Skeletal muscle satellite cell (primary cell): Measurements from ENCODE around the gene BICD1.
"Not testable (repeated sequence)": the region's sequence is repeated elsewhere in the genome, so short reads cannot be mapped to it uniquely, and the experiment has no call there.

Experiments used
- H3K27me3 ChIP-seq: 2 replicates; pipeline ENCODE4 v1.7.0; 2013; ENCODE audit warnings: low read length; ENCODE audit not compliant: control insufficient read depth, insufficient read depth
- H3K36me3 ChIP-seq: 2 replicates; pipeline ENCODE4 v1.7.0; 2013; ENCODE audit warnings: mild to moderate bottlenecking, control low read depth, low read length; ENCODE audit not compliant: insufficient read depth
- H3K4me1 ChIP-seq: 2 replicates; pipeline ENCODE4 v1.7.0; 2013; ENCODE audit warnings: low read length; ENCODE audit not compliant: control insufficient read depth, insufficient read depth
- H3K4me2 ChIP-seq: 2 replicates; pipeline ENCODE4 v1.7.0; 2013; ENCODE audit warnings: mild to moderate bottlenecking, low read length
- H3K4me3 ChIP-seq: 2 replicates; pipeline ENCODE4 v1.7.0; 2013; ENCODE audit warnings: low read length
- H3K9ac ChIP-seq: 2 replicates; pipeline ENCODE4 v1.7.0; 2013; ENCODE audit warnings: mild to moderate bottlenecking, low read depth, low read length, moderate library complexity
- H3K9me3 ChIP-seq: replicated peaks from 2 replicates; pipeline ENCODE4 v1.7.0; 2013; ENCODE audit warnings: mild to moderate bottlenecking, control low read depth, low read length

Gene BICD1

GRCh38 chr12:32229971-32230612 lies 123.4 kb downstream of the BICD1 start:
- H3K27me3 ChIP-seq = no peaks in the 10 kb centered on the region
- H3K4me1 ChIP-seq = no peaks in the 10 kb centered on the region
- H3K4me3 ChIP-seq = no peak overlapping the region
- no peak overlapping the region for H3K9ac ChIP-seq
- no peaks in the 10 kb centered on the region for H3K36me3 ChIP-seq
- no peak overlapping the region for H3K4me2 ChIP-seq
- no peaks in the 10 kb centered on the region for H3K9me3 ChIP-seq

GRCh38 chr12:32230613-32230993 lies 124.0 kb downstream of the BICD1 start:
- no peaks in the 10 kb centered on the region for H3K9me3 ChIP-seq
- no peak overlapping the region for H3K4me2 ChIP-seq
- no peaks in the 10 kb centered on the region for H3K27me3 ChIP-seq
- H3K36me3 ChIP-seq = no peaks in the 10 kb centered on the region
- H3K4me3 ChIP-seq = no peak overlapping the region
- H3K4me1 ChIP-seq = no peaks in the 10 kb centered on the region
- no peak overlapping the region for H3K9ac ChIP-seq

- H3K9me3 ChIP-seq, H3K4me1 ChIP-seq: not testable (repeated sequence)
Measured at GRCh38 chr12:32231361-32231760, 124.7 kb downstream of the BICD1 start.

GRCh38 chr12:32233568-32233967 lies 126.9 kb downstream of the BICD1 start:
- H3K27me3 ChIP-seq = no peaks in the 10 kb centered on the region
- H3K36me3 ChIP-seq = peaks cover 6% of the 10 kb centered on the region
- H3K9ac ChIP-seq = no peak overlapping the region
- no peaks in the 10 kb centered on the region for H3K4me1 ChIP-seq
- no peak overlapping the region for H3K4me3 ChIP-seq
- no peaks in the 10 kb centered on the region for H3K9me3 ChIP-seq
- H3K4me2 ChIP-seq = no peak overlapping the region

More at GRCh38 chr12:32231361-32231760, 124.7 kb downstream of the BICD1 start:
- H3K4me3 ChIP-seq, H3K9ac ChIP-seq, H3K27me3 ChIP-seq, H3K4me2 ChIP-seq, H3K36me3 ChIP-seq: not testable (repeated sequence)

DNA sequence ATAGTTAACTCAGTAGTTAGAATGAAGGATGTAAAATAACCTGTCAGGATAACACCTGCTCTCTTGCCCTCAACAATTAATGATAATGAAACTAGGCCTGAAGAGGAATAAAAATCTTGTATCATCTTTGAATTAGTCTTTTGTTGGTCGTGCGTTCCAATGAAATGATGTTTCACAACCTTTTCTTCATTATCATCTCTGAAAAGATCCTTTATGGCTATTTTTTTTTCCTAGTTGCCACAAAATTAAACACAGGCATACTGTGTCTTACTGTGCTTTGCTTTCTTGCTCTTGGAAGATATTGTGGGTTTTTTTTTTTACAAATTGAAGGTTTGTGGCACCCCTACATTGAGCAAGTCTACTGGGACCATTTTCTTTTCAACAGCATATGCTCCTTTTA lies 128.6 kb downstream of the BICD1 start:
- Histone ChIP-seq H3K4me2 (no peak overlapping the region), H3K4me3 (no peak overlapping the region), H3K4me1 (peaks cover 2% of the 10 kb centered on the region), H3K36me3 (peaks cover 6% of the 10 kb centered on the region), H3K9ac (no peak overlapping the region), H3K9me3 (no peaks in the 10 kb centered on the region), H3K27me3 (no peaks in the 10 kb centered on the region)

DNA sequence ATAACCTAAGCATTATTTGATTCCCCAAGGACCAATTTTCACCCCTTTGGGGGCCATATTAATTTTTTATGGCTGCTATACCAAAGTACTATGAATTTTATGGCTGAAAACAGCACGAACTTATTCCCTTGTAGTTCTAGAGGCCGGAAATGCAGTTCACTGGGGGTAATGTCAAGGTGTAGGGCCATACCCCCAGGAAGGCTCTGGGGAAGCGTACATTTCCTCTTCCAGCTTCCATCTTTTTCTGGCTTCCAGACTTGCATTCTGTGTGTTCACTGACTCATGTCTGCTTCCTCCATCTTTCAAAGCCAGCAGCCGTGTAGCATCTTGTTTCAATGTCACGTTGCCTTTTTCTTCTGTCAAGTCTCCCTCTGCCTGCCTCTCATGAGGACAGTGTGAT lies 133.5 kb downstream of the BICD1 start:
- H3K36me3 ChIP-seq = peaks cover 6% of the 10 kb centered on the region
- peaks cover 5% of the 10 kb centered on the region for H3K4me1 ChIP-seq
- H3K9me3 ChIP-seq = no peaks in the 10 kb centered on the region
- no peaks in the 10 kb centered on the region for H3K27me3 ChIP-seq
- no peak overlapping the region for H3K4me3 ChIP-seq
- no peak overlapping the region for H3K9ac ChIP-seq
- H3K4me2 ChIP-seq = no peak overlapping the region

DNA sequence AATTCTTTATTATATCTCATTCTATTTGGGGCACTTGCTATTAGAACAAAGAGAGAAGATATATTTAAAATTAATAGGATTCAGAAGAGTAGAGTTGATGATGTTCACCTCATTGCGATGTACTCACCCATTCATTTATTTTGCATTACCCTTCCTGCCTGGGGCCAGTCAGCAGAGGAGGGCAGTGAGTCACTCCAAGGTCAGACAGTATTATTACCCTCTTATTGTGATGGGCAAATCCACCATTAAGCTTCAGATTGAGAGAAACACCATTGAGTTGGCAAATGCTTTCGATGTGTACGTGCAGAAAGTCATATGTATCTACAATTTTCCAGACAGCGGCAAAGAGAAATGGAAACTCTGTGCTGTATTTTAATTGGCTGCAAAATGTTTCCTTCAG lies 134.2 kb downstream of the BICD1 start:
- peaks cover 5% of the 10 kb centered on the region for H3K4me1 ChIP-seq
- H3K27me3 ChIP-seq = no peaks in the 10 kb centered on the region
- no peaks in the 10 kb centered on the region for H3K9me3 ChIP-seq
- H3K4me2 ChIP-seq = no peak overlapping the region
- H3K9ac ChIP-seq = no peak overlapping the region
- peaks cover 6% of the 10 kb centered on the region for H3K36me3 ChIP-seq
- no peak overlapping the region for H3K4me3 ChIP-seq

DNA sequence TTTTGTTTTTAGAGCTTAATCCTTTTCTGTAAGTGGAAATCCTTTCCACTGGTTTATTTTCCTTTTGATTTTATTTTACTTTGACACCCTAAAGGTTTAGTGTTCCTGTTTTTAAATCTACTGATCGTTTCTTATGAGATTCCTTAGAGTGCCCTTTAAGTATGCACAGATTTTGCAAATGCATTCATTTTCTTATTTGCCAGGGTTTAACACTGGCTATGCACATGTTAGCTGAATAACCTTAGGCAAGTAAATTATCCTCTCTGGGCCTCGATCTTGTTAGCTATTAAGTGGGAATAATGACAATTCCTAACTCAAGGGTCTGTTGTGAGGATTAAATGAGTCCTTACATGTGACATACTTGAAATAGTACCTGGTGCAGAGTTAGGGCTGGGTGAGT lies 136.0 kb downstream of the BICD1 start:
- Histone ChIP-seq H3K36me3 (no peaks in the 10 kb centered on the region), H3K4me2 (no peak overlapping the region), H3K27me3 (no peaks in the 10 kb centered on the region), H3K4me1 (peaks cover 5% of the 10 kb centered on the region), H3K9me3 (no peaks in the 10 kb centered on the region), H3K4me3 (no peak overlapping the region), H3K9ac (no peak overlapping the region)

- Histone ChIP-seq H3K4me3 (no peak overlapping the region), H3K9ac (no peak overlapping the region), H3K27me3 (no peaks in the 10 kb centered on the region), H3K9me3 (no peaks in the 10 kb centered on the region), H3K4me2 (no peak overlapping the region), H3K4me1 (no peaks in the 10 kb centered on the region), H3K36me3 (no peaks in the 10 kb centered on the region)
Measured at GRCh38 chr12:32248441-32249140, 141.9 kb downstream of the BICD1 start.

- Histone ChIP-seq H3K4me3 (no peak overlapping the region), H3K36me3 (no peaks in the 10 kb centered on the region), H3K4me1 (no peaks in the 10 kb centered on the region), H3K4me2 (no peak overlapping the region), H3K27me3 (no peaks in the 10 kb centered on the region), H3K9ac (no peak overlapping the region), H3K9me3 (no peaks in the 10 kb centered on the region)
Measured at GRCh38 chr12:32249777-32250176, 143.1 kb downstream of the BICD1 start.

DNA sequence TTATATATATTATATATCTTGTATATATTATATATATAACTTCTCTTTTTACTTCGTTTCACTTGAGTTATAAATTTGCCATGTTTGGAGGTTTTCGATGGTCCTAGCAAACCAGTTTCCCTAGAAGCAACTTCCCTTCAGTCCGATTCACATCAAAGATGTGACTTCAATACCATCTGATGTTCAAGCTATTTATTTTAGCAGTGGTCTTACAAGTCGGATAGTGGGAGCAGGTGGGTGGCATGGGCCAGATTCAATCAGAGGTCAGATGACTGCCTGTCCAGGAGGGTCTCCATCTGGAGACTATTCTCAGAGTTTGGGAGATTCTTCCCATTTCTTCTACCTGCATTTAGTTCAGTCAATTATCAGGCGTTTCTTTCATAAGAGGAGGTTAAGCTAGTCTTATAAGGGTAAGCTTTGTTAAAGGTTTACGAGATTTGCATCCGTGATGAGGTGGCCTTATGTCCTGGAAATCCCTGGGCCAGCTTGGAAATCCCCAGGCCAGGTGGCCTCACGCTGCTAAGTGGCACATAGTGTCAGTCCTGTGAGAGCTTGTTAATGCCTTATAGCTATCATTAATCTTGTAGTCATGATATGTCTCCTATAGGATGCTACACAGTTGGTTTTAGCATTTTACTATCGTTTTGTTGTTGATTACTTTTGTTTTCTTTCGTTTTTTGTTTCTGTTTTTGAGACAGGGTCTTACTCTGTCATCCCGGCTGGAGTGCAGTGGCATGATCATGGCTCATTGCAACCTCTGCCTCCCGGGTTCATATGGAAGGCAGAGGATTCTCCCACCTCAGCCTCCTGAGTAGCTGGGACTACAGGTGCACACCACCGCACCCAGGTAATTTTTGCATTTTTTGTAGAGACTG lies 145.8 kb downstream of the BICD1 start:
- Histone ChIP-seq H3K4me1 (no peaks in the 10 kb centered on the region), H3K4me2 (no peak overlapping the region), H3K9ac (no peak overlapping the region), H3K36me3 (no peaks in the 10 kb centered on the region), H3K9me3 (no peaks in the 10 kb centered on the region), H3K4me3 (no peak overlapping the region), H3K27me3 (no peaks in the 10 kb centered on the region)
